H1 (cell line): ENCODE results near the gene ADCK1.

Experiments
- CHD2 ChIP-seq: IDR thresholded peaks from 2 replicates; pipeline ENCODE4 v1.6.1; 2012; ENCODE audit warnings: low read length, improper control_type of control experiment
- EZH2 ChIP-seq: fragments of 200-600 bp; sonication (generic); IDR thresholded peaks from 2 replicates; pipeline ENCODE4 v1.7.1; 2012; ENCODE audit warnings: low read depth, mild to moderate bottlenecking, moderate library complexity, low read length, inconsistent platforms; ENCODE audit not compliant: severe bottlenecking
- GABPA ChIP-seq: IDR thresholded peaks from 2 replicates; pipeline ENCODE4 v1.6.1; 2011; ENCODE audit warnings: mild to moderate bottlenecking, low read length, moderate library complexity, borderline replicate concordance; ENCODE audit not compliant: insufficient read depth
- JUN ChIP-seq: IDR thresholded peaks from 2 replicates; pipeline ENCODE4 v1.6.1; 2011; ENCODE audit warnings: low read depth, mild to moderate bottlenecking, improper control_type of control experiment, low read length
- NRF1 ChIP-seq: IDR thresholded peaks from 2 replicates; pipeline ENCODE4 v1.6.1; 2011; ENCODE audit warnings: mild to moderate bottlenecking, low read depth, low read length, improper control_type of control experiment
- TAF1 ChIP-seq: IDR thresholded peaks from 2 replicates; pipeline ENCODE4 v1.6.1; 2011; ENCODE audit warnings: mild to moderate bottlenecking, low read depth, low read length
- TAF7 ChIP-seq: optimal IDR thresholded peaks from 2 replicates; pipeline ENCODE3; 2011; ENCODE audit warnings: low read depth, mild to moderate bottlenecking, inconsistent platforms, low read length, moderate library complexity, borderline replicate concordance
- ZNF274 ChIP-seq: IDR thresholded peaks from 2 replicates; pipeline ENCODE4 v1.7.0; 2012; ENCODE audit warnings: low read length, borderline replicate concordance; ENCODE audit errors: extremely low read depth
- TF ChIP-seq, protein P1 (sequence below), 3 experiments: IDR thresholded peaks; 1 replicate in 2 of 3; 2 replicates in 1 of 3; pipeline versions ENCODE4 v1.5.1 to v1.6.1; 2011; ENCODE audit warnings: low read length in 3 of 3, mild to moderate bottlenecking in 3 of 3, inconsistent platforms in 2 of 3, low read depth in 1 of 3, moderate library complexity in 1 of 3; ENCODE audit not compliant: insufficient read depth in 1 of 3; ENCODE audit errors: control extremely low read depth in 1 of 3

DNA sequence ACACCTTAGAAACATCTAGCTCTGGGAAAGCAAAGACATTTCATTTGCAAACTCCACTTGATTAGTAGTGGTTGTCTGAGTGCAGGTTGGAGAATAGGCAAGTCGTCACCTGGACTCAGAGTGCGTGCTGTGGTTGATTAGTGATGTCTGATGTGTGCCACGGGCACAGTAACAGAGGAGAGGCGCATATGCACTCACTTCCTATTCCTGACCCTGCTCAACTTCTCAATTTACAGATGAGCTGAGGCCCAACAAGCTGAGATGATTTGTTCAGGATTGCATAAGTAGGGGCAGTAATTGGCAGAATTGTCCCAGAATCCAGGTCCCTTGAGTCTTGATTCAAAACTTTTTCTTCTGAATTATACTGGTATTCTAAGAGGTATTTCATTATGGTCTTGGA, 44.9 kb downstream of the ADCK1 start:
- TF ChIP-seq TAF7 (no peak), ZNF274 (no peak), GABPA (no peak), JUN (no peak), NRF1 (no peak), TAF1 (no peak), CHD2 (no peak), EZH2 (no peak)
- TF ChIP-seq, protein P1, sequence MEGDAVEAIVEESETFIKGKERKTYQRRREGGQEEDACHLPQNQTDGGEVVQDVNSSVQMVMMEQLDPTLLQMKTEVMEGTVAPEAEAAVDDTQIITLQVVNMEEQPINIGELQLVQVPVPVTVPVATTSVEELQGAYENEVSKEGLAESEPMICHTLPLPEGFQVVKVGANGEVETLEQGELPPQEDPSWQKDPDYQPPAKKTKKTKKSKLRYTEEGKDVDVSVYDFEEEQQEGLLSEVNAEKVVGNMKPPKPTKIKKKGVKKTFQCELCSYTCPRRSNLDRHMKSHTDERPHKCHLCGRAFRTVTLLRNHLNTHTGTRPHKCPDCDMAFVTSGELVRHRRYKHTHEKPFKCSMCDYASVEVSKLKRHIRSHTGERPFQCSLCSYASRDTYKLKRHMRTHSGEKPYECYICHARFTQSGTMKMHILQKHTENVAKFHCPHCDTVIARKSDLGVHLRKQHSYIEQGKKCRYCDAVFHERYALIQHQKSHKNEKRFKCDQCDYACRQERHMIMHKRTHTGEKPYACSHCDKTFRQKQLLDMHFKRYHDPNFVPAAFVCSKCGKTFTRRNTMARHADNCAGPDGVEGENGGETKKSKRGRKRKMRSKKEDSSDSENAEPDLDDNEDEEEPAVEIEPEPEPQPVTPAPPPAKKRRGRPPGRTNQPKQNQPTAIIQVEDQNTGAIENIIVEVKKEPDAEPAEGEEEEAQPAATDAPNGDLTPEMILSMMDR (IDR thresholded peaks at IDR 0.05; ENCODE audit: control extremely low read depth in 1 of 3, insufficient read depth in 1 of 3, low read depth in 1 of 3, low read length in 3 of 3): no peak
